ENCODE data around the gene APOLD1.
"Not testable (repeated sequence)": the region's sequence is repeated elsewhere in the genome, so short reads cannot be mapped to it uniquely, and the experiment has no call there.

APOLD1 gene

DNA sequence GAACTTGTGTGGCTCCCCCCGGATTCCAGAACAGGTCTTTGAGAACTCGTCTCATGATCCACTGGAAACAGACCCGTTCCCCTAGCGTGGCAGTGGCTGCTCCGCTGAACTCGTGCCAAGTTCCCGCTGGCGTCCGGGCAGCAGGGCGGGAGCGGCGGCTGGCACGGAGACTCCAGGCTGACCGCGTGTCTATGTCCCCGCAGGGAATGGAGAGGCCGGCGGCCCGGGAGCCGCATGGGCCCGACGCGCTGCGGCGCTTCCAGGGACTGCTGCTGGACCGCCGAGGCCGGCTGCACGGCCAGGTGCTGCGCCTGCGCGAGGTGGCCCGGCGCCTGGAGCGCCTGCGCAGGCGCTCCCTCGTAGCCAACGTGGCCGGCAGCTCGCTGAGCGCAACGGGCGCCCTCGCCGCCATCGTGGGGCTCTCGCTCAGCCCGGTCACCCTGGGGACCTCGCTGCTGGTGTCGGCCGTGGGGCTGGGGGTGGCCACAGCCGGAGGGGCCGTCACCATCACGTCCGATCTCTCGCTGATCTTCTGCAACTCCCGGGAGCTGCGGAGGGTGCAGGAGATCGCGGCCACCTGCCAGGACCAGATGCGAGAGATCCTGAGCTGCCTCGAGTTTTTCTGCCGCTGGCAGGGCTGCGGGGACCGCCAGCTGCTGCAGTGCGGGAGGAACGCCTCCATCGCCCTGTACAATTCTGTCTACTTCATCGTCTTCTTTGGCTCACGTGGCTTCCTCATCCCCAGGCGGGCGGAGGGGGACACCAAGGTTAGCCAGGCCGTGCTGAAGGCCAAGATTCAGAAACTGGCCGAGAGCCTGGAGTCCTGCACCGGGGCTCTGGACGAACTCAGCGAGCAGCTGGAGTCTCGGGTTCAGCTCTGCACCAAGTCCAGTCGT, 1.5 kb downstream of the APOLD1 start:
- peak; percentile 41 to 61 for DNase-seq (ENCODE audit: low read depth in 2 of 2)

DNA sequence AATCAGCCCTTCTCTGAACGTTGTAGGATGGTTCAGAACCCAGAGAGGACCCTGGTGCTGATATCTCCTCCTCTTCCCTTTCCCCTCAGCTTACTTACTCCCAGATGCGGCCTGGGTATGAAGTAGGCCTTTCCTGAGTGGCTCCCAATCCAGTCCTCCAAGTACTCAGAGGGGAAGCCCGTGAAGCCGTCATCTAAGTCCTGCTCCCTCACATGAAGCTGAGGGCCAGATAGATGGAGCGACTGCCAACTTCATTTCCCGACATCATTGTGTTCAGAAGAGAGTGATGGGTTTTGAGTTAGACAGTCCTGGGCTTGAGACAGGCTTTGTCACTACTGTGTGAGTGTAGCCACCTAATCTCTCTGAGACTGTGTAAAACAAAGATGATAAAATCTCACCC, 2.7 kb downstream of the APOLD1 start:
- DNase-seq (ENCODE audit: low read depth in 2 of 2) = no peak

DNA sequence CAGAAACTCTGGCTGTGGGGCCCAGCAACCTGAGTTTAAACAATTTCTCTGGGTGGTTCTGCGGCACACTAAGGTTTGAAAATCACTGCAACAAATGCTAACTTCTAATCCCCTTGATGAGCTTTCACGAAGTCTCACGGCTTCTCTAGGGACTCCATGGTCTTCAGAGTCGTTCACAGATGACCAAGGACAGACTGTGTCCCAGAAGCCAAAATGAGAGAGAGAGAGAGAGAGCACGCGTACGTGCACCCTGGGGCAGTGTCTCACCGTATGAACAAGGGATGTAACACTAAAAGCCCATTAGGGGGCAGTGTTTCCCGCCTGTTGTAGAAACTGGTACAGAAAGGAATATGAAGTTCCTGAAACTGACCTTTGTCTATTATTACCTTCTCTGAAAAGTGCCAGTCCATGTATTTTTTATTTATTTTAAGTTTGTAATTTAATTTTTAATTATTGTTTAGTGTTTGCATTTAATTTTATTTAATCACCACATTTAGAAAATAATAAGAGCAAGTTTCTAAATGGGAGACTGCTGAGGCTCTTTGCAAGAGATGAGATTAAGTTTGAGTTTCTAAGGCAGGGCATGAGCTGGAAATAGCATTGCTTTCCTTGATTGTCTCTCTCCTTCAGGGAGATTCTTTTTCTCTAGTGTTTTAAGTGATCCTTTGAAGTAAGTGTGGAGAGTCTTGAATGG, 3.4 kb downstream of the APOLD1 start:
- peak; percentile 45 to 53 for DNase-seq (ENCODE audit: low read depth in 2 of 2)

DNA sequence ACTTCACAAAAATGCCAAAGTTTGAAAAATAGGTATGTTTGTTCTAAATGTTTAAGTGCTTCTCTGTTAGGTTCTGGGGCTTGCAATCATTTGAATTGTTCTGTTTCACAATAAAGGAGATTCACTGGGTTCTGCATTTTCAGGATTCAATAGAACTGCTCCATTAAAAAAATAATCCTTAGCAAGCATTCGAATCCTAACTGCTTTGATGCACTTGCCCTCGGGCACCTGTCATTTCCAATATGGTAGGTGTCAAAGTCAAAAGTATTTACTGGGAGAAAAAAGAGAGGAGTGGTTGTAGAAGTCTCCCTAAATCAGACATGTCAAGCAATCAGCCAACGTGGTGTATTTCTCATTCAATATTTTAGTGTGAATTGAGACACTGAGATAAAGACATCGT, 5.5 kb downstream of the APOLD1 start:
- DNase-seq (ENCODE audit: low read depth in 2 of 2) = no peak

DNA sequence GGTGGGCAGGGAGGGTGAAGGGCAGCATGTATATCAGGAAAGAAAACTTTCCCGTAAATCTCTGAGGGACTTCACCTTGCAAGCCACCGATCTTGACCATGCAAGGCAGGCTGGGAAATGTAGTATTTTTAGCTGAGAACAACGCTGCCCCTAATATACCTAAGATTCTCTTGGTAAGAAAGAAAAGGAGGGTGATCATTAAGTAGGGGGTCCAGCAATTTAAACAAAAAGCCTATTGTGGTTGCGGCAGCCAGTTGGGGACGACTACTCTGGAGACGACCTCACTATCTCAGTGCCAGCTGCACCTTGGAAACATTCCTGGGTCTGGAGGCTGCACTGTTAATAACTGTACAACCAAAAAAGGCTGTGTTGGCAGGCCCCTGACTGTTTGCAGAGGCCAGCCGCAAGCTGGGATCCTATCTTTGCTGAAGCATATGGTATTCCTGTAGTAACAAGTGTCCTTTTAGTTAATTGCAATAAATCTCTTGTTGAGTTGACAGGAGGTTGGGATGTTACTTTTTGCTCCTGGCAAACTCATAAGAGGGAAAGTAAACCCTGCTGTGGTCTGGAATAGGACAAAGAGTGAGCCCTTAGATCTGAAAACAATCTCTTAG, 6.4 kb downstream of the APOLD1 start:
- no peak for DNase-seq (ENCODE audit: low read depth in 2 of 2)

DNA sequence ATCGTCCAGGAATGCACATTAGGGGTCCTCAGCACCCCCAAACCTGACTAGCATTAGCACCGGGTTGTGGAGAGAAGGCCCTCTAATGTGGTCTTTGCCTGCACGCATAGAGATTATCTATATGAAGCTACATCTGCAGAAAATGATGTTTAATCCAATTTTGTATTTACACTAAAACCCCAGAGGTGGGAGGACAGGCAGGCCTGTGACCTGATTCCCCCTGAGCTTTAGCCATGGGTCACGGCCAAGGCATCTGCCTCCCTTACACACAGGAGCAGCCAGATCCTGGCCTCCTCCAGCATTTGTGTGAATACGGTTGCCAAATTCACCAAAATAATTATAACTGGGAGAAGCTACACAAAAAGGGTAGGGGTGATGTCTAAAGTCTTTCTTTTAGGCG, 7.0 kb downstream of the APOLD1 start:
- no peak for DNase-seq (ENCODE audit: low read depth in 2 of 2)

DNA sequence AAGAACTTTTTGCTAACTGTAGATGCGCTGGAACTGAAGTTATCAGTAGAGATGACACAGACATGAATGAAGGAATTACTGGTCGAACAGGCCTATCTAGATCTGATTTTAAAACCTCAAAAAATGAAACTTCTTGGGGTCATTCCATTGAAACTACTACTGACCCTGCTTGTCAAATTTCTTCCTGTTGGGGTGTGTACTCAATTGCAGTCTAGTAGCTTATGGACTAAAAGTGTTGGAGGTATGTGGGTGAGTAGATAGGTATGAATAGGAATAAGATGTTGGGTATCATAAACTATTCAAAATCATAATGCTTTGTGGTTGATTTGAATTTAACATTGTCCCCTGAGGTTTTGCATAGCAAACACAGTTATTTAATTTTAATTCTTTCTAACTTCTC, 9.2 kb downstream of the APOLD1 start:
- DNase-seq (ENCODE audit: low read depth in 2 of 2) = no peak

DNA sequence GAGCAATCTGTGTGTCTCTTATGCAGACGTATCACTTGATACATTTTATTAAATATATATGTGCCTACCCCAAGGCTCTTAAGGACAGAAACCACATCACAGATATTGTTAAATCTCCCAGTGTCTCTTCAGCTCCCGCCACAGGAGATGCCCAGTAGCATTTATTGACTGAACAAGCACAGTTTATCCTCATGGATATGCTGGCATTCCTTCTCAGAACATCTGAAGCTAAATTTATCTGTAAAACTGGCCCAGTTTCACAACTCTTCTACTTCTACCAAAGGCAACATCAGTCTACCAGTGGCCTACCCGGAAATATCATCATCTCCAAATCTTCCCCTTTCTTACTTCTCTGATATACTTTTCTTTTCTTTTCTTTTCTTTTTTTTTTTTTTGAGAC, 10.7 kb downstream of the APOLD1 start:
- no peak for DNase-seq (ENCODE audit: low read depth in 2 of 2)

DNA sequence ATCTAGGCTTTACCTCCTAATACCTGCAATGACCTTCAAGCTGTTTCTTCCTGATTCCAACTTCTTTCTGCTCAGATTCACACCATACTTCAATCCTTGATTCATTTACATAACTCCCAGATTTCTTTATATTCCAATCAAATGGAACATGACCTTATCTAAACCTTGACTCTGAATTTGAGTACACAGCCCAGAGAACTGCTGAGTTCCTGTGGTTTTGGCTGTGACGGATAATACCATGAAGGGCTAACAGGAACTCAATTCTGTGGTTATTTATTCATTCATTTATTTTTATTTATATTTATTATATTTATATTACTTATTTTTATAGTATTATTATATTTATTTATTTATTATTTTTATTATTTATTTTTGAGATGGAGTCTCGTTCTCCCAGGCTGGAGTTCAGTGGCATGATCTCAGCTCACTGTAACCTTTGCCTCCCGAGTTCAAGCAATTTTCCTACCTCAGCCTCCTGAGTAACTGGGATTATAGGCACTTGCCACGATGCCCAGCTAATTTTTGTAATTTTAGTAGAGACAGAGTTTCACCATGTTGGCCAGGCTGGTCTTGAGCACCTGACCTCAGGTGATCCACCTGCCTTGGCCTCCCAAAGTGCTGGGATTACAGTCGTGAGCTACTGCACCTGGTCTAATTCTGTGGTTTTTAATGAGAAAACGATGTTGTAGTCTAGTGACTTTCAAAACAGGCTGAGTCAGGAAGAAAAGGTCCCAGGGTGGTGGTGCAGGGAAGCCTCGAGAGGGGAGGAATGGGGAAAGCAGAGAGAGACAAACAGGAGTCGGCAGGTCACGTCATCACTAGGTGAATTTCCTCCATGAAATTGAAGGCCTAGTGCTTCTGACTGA, 11.7 kb downstream of the APOLD1 start:
- no peak for DNase-seq (ENCODE audit: low read depth in 2 of 2)

DNA sequence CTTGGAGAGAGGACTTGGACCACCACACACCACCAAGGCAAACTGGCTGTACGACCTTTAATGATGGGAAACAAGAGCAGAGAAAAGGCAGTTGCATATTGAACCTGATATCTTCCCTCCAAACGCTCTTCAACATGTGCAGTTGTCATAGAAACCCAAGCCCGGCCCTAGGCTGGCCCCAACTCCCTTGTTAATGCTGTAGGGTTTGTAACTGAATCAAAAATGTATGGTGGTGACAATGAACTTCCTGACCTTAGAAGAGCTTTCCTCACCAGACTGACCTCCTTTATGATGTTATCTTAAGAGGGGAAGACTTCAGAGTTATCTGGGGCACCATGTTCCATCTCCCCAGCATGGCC, 12.3 kb downstream of the APOLD1 start:
- DNase-seq (ENCODE audit: low read depth in 2 of 2) = no peak

DNA sequence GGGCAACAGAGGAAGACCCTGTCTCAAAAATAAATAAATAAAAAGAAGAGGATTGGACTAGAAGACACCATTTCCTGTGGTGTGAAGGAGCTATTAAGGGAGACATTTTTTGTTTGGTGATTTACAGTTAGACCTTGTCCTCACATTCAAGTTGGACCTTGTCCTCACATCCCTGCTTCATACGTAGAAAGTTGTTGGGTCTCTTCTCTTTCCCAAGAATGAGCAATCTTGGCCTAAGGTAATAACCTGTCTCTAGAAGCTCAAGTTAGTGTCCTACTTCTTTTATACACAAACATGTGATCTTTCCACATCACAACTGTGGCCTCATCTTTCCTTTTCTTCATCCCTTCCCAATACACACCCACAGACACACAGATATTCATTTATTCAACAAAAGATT, 13.0 kb downstream of the APOLD1 start:
- DNase-seq (ENCODE audit: low read depth in 2 of 2) = no peak

DNA sequence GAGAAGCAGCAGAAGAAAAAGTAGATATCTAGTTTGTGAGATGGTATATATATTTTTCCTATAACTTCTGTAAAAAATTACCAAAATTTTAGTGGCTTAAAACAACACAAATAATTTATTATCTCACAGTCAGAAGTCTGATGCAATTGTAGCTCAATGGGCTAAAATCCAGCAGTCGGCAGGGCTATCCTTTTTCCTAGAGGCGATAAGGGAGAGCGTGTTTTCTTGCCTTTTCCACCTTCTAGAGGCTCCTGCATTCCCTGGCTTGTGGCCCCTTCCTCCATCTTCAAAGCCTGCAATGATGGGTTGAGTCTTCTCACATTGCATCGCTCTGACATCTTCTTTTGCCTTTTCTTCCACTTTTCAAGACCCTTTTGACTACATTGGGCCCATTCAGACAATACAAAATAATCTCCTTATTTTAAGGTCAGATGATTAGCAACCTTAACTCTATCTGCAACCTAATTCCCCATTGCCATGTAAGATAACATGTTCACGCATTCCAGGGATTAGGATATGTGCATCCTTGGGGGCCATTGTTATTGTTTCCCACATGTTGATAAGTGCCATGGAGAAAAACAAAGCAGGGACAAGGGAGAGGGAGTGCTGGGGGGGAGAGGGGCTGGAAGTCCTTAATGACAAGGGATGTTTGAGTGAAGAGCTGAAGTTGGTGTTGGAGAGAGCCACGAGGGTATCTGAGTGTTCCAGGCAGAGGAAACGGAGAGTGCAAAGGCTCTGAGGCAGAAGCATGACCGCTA, 13.9 kb downstream of the APOLD1 start:
- no peak for DNase-seq (ENCODE audit: low read depth in 2 of 2)

DNA sequence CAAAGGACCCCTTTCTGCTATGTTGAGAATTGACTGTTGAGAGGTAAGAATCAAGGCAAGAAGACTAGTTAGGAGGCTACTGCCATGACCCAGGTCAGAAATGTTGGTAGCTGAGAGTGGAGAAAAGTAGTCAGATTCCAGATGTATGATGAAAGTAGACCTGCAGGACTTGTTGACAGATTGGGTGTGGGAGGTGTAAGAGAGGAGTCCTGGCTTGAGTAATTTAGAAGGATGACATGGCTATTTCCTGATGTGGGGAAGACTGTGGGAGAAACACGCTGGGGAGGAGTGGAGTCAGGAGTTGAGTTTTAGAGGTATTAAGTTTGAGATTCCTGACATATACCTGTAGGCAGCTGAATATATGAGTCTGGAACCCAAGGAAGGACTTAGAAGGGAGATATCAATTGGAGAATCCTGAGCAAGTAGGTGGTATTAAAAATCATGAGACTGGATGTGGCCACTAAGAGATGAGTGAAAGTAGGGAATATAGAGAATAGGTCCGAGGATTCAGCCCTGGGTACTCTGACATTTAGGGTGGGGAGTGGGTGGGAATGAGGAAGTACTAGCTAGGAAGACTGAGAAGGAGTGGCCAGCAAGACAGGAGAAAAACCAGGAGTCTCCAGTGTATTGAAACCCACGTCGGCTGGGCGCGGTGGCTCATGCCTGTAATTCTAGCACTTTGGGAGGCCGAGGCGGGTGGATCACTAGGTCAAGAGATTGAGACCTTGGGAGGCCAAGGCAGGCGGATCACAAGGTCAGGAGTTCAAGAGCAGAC, 15.1 kb downstream of the APOLD1 start:
- no peak for DNase-seq (ENCODE audit: low read depth in 2 of 2)

DNA sequence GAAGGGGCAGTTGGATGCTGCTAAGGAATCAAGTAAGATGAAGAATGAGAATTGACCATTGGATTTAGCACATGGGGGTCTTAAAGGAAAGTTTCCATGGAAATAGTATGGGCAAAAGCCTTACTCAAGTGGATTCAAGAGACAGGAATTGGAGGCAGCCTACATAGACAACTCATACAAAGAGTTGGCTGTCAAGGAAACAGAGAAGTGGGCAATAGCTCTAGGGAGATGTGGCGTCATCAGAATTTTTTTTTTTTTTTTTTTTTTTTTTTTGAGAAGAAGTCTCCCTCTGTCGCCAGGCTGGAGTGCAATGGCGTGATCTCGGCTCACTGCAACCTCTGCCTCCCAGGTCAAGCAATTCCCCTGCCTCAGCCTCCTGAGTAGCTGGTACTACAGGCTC, 16.2 kb downstream of the APOLD1 start:
- not testable (repeated sequence) for DNase-seq (ENCODE audit: low read depth in 2 of 2)

DNA sequence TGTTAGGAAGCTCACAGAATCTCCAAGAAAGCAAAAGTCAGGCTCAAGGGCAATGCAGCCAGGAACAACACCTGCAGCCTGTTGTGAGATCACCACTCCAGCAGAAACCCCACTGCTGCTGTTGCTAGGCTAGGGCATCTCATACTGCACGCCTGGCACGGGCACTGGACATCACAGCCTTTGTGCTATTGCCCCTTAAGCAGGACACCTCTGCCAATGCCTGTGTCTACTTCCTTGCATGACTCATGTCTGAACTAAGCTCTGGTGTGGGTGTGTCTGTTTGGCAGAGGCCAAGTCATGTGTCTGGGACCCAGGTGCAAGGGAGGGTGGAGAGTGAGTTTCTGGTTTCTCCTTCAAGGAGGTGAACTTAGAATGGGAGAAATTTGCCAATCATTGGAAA, 17.7 kb downstream of the APOLD1 start:
- DNase-seq (ENCODE audit: low read depth in 2 of 2) = peak; percentile 17 to 25

DNA sequence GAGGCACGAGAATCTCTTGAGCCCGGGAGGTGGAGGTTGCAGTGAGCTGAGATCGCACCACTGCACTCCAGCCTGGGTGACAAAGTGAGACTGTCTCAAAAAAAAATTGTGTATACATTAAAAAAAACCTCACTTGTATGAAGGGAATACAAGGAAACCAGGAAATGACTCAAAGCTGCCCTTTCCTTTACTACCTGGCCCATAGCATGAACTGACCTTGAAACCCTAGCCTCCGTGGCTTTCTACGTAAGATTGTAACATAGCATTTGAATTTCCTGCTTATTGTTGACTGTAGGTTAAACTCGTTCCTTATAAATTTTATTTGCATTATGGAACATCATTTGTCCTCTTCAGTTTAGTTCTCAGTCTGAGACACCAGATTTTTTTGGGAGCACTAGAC, 18.6 kb downstream of the APOLD1 start:
- no peak for DNase-seq (ENCODE audit: low read depth in 2 of 2)

DNA sequence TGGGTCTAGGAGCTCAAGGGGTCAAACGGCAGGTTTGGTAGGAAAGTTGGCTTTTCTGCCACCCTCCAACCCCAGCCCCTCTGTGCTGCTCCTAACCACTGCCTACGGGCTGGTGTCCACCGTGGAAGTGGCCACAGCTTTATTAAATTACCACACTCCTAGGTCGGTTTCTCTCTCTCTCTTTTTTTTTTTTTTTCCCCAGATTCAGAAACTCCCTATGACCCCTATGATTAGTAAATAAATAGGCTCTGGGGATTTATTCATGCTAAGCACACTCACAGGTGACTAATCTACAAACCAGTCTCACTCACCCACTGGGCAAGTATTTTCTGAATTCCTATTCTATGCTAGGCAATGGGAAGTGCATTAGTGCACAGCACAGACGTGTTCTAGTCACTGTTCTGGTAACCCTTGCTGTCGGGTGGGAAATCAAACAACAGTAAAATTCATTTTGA, 19.0 kb downstream of the APOLD1 start:
- no peak for DNase-seq (ENCODE audit: low read depth in 2 of 2)

DNA sequence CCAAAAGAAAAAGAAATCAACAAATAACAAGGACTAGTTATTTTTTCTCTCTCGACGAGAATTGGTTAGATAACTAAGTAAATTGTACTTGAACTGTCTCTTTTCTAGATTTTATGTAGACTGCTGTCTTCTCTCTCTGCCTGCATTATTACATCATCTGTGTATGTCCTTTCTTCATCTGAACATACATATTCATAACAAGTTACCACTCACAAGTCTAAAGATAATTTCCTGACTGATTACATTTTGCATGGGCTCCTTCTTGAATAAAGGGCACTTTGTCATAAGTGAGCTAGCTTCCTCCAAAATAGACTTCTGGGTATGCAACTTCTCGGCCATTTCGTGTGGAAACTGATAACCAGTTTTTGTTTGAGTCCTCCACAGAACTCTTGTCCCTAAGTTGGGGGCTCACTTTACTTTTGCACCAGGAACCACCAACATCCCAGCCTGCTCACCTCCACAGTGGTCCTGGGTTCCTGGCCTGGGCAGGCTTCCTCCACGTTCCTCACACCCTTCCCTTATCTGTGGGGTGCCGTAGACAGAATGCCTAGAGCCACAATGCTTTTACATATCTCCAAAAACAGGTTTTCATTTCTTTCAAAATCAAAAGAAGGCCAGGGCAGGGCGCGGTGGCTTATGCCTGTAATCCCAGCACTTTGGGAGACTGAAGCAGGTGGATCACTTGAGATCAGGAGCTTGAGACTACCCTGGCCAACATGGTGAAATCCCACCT, 21.5 kb downstream of the APOLD1 start:
- no peak for DNase-seq (ENCODE audit: low read depth in 2 of 2)

DNA sequence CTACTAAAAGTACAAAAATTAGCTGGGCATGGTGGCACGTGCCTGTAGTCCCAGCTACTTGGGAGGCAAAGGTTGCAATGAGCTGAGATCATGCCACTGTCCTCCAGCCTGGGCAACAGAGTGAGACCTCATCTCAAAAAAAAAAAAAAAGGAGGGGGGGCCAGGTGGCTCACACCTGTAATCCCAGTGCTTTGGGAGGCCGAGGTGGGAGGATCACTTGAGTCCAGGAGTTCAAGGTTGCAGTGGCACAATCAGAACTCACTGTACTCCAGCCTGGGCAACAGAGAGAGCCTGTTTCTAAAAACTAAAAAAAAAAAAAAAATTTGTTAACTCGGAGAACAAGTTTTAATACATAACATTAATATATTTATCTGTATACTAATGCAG, 22.1 kb downstream of the APOLD1 start:
- not testable (repeated sequence) for DNase-seq (ENCODE audit: low read depth in 2 of 2)

All from stimulated activated CD4-positive, alpha-beta T cell treated with anti-CD3 and anti-CD28 coated beads, Interleukin-15, amount 100 ng/mL, for 48 hours (primary cell).